CD4-positive, alpha-beta T cell treated with Interleukin-17A for 4 hours (primary cell): ENCODE results near the gene AK1.
"Not testable (repeated sequence)": the region's sequence is repeated elsewhere in the genome, so short reads cannot be mapped to it uniquely, and the experiment has no call there.

Source experiments
- DNase-seq: peaks from one replicate; pipeline ENCODE4 v3.0.0-alpha.2; 2020; ENCODE audit warnings: mixed read lengths

Gene AK1

DNA sequence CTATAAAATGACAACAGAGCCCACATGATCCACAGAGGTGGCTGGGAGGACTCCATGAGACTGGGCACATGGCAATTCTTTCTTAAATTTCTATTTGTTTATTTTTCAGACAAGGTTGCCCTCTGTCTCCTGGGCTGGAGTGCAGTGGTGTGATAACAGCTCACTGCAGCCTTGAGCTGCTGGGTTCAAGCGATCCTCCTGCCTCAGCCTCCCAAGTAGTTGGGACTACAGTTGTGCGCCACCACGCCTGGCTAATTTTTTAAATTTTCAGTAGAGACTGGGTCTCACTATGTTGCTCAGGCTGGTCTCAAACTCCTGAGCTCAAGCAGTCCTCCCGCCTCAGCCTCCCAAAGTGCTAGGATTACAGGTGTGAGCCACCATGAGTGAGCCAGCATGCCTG, 31.9 kb downstream of the AK1 start:
- not testable (repeated sequence) for DNase-seq

DNA sequence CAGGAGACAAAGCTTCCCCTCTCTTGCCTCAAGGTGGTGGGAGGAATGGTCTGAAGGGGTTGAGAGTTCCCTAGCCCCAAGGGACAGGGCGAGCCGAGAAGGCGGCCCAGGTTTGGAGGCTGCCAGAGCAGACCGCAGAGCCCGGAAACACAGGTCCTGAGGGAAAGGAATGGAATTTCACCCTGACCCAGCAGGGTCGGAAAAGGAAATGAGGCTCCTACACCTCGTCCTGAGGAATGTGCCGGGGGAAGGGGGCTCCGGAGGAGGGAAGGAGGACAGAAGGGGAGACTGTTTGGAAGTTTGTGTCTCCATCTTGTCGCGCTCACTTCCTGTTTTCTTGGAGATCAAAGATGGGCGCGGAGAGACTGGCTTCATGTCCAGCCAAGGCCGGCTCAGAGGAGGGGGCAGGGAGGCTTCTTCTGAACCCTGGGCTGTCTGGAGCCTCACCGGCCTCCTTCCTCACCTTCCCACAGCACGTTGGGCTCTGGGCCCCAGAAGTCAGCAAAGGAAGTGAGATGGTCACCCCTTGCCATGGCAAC, 32.6 kb downstream of the AK1 start:
- DNase-seq, result no peak

DNA sequence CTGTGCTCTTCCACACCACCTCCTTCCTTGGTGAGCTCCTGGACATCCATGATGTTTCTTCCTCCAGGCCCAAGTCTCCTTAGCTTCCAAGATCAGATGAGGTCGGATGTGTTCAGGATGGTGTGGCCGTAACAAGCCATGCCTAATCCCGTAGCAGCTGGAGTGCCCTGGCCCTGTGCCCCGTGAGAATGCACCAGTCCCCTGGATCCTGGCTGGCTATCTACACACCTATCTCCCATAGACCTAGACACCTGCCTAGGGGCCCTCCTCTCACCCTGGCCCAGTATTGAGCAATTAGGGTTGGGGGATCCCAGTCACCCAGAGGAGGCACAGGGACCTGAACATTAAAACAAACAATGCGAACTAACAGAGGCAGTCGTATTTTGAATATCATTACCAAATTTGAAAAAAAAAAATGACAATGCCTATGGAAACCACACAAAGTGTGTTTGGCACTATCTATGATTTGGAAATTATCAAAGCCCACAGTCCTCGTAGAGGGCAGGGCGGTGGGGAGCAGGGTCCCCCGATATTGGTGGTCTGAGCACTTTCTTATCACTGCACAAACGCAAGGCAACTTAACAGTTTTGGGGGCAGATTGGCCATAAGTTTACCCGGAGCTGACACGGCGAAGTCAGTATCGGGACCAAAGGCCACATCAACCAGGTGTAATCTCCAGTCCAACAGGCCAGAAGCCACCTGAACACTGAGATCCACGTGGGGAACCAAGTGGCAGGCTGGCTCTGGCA, 36.2 kb downstream of the AK1 start:
- no peak for DNase-seq

DNA sequence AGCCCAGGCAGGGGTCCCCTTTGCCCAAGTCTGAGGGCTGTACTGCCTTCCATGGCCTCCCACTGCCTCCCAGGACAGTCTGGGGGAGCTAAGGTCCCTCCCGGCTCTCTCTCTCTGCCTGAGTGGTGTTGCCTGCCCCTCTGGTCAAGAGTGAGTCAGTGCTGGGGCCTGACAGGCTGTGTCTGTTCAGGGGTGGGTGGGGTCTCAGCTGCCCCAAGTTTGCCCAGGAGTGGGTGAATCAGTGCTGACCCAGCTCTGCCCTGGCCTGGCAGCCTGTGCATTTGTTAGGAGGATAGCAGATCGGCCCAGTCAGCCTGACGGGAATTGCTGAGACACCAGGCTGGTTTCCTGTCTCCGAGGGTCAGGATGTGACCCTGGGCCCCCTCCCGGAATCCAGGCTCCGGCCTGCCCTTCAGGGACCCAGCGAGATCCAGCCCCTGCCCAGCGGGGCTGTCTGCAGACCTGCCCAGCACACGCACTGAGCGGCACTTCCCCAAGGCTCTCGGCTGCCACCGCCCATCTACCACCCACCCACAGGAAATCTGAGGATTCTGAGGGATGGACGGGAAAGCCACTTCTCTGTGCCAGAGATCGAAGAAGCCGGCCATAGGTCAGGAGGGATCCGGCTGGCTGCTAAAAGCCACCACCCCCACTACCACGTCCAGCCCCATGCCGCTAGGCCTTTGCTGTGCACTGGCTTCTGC, 38.9 kb downstream of the AK1 start:
- no peak for DNase-seq

DNA sequence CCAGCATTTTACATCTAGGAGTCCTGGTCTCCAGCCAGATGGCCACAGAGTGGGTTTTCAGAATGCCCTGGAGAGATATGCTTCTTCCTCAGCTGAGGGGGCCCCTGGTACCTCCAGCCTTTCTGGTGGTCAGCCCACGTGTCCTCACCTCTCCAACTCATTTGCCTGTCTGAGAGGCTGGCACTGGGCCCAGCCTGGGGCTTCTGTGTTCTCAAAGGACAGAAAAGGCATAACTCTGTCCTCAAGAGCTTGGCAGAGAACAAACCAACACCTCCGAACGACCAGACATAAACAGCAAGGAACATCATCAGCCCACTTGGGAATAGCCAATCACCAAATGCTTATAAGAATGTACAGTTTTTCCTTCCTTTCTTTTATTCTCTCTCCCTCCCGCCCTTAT, 40.1 kb downstream of the AK1 start:
- no peak for DNase-seq

DNA sequence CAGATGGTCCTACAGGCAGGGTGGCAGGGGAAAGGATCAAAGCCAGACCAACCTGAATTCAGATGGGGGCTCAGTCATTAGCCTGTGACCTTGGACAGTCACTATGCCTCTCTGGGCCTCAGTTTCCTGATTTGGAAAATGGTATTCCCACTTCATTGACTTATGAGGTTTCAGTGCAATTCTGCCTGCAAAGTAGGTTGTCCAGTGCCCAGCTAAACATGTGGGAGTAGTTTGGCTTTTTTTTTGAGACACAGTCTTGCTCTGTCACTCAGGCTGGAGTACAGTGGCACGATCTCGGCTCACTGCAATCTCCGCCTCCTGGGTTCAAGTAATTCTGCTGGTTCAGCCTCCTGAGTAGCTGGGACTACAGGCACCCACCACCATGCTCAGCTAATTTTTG, 40.9 kb downstream of the AK1 start:
- not testable (repeated sequence) for DNase-seq

DNA sequence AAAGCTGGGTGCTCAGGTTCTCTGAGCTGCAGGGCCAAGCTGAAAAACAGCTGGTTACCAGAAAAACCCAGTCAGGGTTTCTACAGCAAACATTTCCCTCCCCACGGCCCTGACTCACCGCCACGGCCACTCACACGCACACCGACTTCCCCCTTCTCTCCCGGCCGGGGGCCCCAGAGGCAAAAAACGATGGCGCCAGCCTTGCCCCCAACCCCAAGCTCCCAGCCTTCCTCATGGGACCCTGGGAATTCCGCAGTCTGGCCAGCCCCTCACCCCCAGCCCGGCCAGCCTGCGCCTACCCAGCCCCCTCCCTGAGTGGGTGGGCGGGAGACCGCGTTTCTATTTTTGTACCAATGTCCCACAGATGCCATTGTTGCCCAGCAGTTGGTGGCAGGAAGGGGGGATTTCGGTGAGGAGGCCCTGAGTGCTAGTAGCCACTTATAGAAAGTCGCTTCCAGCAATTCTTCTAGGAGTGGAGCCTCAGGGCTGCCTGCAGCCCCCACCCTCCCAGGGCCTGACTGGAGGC, 41.4 kb downstream of the AK1 start:
- DNase-seq, result no peak

DNA sequence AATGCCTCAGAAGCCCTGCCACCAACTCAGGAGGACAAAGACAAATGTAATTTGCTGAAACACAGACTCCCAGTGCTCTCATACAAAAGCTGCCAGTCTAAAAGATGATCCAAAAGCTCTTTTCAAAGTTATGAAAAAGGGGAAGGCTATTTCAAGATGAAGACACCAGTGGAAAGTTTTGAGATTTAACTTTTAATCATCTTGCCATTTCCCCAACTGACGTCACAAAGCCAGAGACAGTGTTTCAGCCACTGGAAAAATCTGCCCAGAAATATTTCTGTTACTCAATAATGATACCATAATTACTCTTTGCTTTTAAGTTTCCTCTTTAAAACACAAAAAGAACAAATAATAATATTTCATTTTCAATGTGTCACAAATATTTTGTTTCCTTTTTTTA, 43.9 kb downstream of the AK1 start:
- DNase-seq, result no peak

DNA sequence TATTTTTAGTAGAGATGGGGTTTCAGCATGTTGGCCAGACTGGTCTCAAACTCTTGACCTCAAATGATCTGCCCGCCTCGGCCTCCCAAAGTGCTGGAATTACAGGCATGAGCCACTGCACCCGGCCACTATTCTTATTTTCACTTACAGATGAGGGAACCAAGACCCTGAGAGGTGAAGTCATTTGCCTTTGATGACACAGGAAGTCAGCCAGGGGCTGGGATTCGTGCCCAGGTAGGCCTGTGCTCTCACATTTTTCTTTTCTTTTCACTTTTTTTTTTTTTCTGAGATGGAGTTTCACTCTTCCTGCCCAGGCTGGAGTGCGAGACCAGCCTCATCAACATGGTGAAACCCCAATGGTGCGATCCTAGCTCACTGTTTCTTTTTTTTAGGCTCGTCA, 45.2 kb downstream of the AK1 start:
- peak; percentile 55 for DNase-seq

DNA sequence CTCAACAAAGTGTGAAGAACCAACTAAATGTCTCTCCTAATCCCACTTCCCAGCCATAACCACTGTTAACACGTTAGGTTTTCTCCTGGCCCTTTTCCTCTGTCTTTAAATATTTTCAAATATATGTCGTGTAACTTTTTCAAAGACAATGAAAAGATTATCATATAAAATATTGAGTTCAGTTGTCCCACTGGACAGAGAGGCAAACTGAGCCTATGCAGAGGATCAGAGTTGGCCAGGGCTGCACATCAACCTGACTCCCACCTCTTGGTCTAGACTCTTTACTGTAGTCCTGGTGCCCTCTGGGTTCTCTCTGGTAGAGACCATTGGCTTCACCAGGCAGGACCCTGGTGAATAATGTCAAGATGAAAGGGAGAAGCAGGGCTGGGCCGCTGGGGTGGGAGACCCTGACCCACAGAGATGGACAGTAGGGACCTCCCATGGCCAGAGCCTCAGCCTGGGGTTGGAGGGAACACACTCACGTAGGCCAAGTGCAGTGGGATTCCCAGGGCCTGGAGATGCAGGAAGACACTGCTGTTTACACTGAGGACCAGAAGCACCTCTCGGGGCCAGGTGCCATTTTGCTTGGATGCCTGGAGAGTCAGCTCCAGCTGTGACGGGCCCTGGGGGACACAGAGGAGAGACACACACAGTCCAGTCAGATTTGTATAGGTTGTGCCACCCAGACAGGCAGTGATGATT, 48.1 kb downstream of the AK1 start:
- no peak for DNase-seq

DNA sequence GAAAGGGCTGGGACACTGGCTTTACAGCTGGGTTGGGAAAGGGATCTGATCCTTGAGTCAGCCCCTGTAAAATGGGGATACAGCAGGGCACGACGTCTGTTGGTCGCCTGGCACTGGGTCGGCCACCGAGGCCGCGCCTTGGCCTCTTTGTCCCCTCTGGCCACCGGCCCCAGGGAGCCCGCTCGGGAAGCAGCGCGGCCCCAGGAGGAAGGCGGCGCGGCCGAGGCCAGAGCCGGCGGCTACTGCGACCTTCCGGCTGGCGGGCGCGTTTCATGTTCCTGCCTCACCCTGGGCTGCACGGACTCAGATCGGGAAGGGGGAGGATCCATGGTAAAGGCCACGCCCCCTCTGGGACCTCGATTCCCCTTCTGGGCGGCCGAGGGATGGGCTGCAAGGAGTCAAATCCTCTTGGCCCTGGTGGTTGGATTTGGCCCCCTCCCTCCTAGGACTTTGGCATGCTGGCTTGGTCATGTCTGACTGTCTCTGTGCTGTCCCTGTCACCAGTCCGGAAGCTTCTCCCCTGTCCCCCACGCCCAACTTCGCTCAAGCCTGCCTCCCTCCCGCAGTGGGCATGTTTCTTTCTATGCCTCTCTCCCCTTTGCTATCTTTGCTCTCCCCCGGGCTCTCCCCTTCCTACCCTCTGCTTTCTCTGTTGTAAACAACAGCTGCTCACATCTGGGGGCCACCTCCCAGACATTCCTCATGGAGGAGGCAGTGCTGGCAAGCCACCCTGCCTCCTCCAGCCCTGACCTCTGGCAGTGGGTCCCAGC, 49.0 kb downstream of the AK1 start:
- no peak for DNase-seq

DNA sequence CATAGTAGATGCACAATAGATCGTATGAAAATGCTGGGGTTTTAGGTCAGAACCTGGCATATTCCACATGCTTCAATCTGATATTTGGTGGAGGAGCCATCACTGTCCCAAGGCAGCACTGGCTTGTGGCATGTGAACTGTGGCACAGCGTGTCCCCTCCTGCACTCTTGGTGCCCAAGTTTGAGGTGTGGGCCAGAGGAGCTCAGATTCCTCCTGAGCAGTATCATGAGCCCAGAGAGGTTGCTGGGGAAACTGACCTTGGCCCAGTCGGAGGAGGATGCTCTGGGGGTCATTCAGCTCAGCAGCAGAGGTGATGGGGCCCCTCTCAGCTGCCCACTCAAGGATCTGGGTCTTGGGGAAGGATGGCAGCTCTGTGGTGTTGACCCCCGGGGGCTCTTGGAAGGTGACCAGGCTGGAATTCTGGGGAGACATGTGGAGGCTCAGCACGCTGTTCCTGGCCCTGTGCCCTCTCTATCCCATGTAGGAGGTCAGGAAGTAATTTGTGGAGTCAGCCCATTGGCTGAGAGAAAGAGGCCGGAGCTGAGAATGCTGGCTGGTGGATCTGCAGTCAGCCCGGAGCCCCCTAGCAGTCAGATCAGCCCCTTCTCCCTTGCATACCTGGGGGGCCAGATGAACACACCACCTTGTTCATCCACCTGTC, 51.1 kb downstream of the AK1 start:
- no peak for DNase-seq

DNA sequence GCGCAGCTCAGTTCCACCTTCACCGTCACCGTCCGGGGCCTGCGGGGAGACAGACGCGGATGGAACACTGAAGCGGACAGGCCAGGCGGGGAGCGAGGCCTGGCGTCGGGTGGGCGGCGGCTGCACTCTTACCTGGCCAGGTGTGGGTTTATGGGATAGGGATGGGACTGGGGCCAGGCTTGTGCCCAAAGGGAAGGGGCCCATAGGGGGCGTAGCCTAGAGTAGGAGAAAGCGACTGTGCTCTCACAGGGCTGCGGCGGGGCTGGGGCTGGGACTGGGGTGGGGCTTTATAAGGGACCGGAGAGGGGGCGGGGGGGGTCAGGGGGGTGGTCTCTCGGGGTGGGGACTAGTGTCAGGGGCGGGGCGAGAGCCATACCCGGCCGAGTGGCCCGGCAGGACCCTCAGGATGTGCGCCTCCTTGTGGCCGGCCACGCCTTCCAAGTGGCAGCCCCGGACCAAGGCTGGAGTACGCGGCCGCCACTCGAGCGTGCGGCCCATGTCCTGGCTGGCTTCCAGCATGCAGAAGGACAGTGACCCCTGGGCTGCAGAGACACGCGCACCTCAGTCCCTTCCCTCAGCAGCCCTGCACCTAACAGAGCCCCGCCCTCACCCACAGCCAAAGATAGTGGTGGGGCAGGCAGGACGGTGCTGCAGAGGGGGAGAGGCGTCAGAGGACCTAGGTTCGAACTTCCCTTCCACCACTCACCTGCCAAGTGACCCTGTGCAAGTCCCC, 52.0 kb downstream of the AK1 start:
- DNase-seq, result peak; percentile 23

DNA sequence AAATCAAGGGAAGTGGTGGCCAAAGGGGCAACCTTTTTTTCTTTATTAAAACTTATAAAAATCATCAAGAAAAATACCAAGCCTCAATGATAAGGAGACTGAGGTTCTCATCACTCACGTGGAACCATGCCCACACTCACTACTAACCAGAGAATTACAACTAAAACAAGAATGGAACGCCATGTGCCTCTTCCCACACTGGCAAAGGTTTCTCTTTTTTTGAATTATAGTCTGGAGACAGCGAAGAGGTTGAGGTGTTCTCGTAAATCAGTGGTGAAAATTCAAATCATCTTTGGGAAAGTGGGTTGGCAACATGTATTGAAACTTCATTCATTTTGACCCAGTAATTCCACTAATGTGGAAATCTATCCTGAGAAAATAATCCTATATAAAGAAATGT, 55.4 kb downstream of the AK1 start:
- no peak for DNase-seq

DNA sequence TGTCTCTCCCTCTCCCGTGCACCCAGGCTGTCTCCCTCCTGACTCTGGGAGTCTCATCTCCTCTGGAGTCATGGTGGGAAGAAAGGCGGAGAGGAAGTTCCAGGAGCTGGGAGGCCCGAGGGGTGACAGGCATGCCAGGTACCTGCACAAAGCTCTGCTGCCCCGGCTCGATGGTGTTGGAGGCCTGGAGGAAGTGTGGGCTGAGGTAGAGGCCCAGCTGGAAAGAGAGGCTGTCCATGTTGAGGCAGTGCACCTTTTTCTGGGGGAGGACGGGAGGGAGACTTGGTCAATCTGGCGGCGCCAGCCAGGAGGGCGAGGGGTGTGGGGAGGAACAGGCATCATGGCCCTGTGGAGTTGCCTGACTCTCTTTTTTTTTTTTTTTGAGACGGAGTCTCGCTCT, 58.9 kb downstream of the AK1 start:
- no peak for DNase-seq

DNA sequence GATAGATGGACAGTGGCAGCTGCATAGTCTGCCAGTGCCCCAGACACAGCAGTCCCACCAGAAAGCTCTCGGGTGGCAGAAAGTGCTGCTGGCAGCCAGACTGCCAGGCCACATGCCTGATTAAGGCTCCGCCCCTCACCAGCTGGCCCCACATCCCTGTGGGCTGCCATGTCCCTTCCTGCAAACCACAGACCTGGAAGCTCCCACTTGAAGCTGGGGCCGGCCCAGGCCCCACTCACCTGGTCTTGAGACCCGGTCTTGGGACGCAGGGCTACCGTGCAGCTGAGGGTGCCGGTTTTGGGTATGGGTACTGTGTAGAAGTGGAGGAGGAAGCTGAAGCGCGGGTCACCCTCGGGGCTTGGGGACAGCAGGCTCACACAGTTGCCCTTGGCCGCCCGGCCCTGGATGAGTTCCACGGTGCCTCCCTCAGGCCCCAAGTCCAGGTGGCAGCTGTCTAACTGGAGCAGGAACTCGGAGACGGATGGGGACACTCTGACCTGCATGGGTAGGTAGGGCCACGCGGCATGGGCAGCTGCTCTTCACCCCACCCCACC, 59.5 kb downstream of the AK1 start:
- DNase-seq, result no peak

DNA sequence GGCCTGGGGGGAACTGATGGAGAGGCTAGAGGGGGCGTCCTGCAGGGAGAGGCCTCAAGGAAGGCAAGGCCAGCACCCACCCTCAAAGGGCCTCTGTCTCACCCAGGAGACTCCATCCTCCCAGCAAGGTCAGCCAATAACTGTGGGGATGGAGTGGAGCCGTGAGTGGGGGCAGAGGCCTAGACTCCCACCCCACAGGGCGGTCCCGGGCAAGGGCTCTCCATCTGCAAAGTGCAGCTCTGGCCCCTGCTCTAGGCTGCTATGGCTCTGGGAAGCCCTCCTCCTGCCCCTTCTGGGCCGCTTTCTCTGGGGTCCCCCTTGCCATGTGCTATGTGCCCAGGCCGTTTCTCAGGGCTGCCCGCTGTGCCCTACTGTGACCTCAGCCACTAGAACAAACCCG, 60.7 kb downstream of the AK1 start:
- no peak for DNase-seq
